DMS79 (cell line): ENCODE results near the gene ARHGAP8.

ENCODE experiments used
- DNase-seq: peaks from one replicate; lab custom pipeline; 2025; lab: John Stamatoyannopoulos, UW

The ARHGAP8 gene

GRCh38 chr22:44726439-44726838, 25.9 kb upstream of the ARHGAP8 start:
- DNase-seq = no peak

- DNase-seq = no peak
Measured at GRCh38 chr22:44727148-44727547, 25.2 kb upstream of the ARHGAP8 start.

DNA sequence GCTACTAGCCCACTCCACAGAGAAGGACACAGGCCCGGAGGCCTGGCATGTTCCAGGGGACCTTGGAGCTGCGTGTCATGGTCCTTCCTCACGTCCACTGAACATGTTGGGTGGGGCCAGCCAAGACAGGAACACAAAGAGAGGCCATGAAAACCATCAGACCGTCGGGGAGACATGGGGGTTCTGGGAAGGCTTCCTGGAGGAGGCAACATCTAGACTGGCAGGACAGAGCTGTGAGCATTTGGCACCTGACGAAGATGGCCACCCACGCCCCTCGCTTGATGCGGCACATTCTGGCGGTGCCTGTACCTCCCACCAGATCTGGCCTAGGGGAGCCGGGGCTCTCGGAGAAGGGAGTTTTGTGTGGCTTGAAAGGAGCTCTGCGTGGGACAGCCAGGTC, 24.7 kb upstream of the ARHGAP8 start:
- DNase-seq = no peak

- DNase-seq = no peak
Measured at GRCh38 chr22:44728761-44729324, 23.5 kb upstream of the ARHGAP8 start.

DNA sequence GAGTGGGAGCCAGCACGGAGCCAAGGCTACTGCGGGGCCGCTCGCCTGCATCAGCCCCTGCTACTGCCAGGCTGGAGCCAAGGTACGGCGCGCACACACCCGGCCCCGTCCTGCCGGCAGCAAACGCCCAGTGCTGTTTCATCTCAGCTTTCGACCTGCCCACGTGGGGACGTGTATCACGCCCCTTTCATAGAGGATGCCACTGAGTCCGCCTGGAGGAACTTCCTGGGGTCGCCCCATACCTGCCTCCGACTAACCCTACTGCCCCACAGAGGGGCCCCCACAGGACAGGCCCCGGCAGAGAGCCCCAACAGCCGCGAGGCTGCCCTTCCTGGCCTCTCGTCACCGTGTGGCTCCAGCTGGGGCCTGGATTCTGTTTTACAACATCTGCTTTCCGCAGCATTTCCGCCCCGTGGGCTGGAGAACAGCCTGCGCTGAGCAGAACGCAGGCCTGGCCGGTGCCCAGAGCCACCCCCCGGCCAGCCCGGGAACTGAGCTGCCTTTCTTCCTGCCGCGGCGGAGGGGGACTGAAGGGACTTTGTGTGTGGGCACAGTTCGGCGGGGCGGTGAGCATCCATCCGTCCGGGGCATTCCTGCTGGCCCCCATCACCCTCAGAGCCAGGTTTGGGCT, 22.9 kb upstream of the ARHGAP8 start:
- DNase-seq = no peak

GRCh38 chr22:44730022-44730393, 22.4 kb upstream of the ARHGAP8 start:
- no peak for DNase-seq

DNA sequence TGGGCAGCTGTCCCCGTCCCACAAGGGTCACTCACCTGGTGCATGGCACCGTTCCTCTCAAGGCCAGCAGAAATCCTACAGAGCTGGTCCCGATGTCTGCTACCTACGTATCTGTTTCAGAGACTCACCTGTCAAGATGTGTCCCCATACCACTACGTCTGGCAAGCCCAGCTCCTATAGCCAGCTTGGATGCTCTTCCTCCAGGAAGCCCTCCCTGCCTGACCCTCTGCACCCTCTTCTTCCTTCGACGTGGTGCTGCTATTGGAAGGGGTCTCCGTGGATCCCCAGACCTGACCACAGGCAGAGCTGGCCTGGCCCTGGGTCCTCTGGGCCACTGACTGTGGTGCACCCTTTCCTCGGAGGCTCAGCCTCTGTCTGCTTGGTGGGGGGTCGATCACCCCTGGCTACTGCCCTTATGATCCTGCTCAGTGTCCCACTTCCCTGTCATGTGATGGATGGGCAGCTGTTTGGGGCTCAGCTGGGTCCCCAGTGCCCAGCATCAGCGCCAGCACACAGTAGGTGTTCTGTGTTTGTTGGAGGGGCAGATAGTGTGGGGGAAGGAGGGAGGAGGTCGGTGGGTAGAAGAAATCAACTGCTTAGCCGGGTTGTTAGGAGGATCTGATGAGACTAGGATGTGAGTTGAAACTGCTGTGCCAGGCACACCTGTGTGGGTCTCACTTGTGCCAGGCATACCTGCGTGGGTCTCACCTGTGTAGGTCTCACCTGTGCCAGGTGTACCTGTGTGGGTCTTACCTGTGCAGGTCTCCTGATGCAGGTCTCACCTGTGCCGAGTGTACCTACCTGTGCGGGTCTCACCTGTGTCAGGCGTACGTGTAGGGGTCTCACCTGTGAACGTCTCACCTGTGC, 21.7 kb upstream of the ARHGAP8 start:
- DNase-seq = no peak

- no peak for DNase-seq
Measured at GRCh38 chr22:44731357-44731970, 20.9 kb upstream of the ARHGAP8 start.

- DNase-seq = no peak
Measured at GRCh38 chr22:44732017-44732561, 20.3 kb upstream of the ARHGAP8 start.

GRCh38 chr22:44732661-44733060, 19.7 kb upstream of the ARHGAP8 start:
- no peak for DNase-seq

DNA sequence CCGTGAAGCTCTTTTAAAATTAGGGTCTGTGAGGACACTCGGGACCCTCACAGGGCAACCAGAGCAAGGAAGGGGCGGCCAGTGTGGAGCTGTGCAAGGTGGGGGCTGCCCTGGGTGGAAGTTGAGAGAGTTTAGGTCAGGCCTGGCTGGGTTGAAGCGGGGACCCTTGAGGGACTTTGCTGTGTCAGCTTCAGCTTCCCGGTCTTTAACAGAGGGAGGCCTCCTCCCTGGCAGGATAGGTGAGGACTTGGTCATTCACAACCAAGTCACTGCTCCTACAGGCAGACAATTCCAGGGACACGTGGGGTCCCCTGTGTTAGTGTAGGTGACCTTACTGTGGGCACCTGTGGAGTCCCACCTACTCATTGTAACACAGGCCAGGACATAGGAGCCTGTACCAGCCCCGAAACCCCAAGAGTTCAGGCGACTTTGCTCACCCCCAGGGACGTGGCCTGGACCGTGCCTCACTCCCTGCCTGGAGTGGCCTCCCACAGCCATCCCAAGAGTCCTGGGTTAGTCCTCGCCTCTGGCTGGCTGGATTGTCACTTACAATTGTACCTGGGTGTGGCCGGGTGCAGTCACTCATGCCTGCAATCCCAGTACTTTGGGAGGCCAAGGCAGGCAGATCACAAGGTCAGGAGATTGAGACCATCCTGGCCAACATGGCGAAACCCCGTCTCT, 18.8 kb upstream of the ARHGAP8 start:
- no peak for DNase-seq

- DNase-seq = no peak
Measured at GRCh38 chr22:44734278-44734677, 18.1 kb upstream of the ARHGAP8 start.

GRCh38 chr22:44734801-44735517, 17.4 kb upstream of the ARHGAP8 start:
- no peak for DNase-seq

- no peak for DNase-seq
Measured at GRCh38 chr22:44735518-44736428, 16.6 kb upstream of the ARHGAP8 start.

DNA sequence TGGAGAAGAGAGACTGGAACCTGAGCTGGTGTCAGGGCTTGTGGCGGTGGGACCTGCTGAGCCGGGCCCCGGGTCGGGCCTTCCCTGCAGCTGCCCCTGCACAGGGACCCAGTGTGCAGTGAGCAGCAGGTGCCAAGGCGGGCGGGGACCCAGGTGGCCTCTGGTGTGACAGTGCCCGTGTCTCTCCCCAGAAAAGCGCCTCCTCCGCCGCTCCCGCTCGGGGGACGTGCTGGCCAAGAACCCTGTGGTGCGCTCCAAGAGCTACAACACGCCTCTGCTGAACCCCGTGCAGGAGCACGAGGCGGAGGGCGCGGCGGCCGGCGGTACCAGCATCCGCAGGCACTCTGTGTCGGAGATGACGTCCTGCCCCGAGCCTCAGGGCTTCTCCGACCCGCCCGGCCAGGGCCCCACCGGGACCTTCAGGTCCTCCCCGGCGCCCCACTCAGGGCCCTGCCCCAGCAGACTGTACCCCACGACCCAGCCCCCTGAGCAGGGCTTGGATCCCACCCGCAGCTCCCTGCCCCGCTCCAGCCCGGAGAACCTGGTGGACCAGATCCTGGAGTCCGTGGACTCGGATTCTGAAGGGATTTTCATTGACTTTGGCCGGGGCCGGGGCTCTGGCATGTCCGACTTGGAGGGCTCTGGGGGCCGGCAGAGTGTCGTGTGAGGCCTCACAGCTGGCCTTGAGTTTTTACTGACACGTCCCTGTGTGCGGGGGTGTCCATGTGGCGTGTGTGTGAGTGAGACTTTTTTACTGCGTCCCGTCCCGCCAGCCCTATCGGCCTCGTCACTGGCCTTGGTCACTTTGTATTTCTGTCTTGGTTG, 15.6 kb upstream of the ARHGAP8 start:
- no peak for DNase-seq

- no peak for DNase-seq
Measured at GRCh38 chr22:44737406-44738346, 14.7 kb upstream of the ARHGAP8 start.

DNA sequence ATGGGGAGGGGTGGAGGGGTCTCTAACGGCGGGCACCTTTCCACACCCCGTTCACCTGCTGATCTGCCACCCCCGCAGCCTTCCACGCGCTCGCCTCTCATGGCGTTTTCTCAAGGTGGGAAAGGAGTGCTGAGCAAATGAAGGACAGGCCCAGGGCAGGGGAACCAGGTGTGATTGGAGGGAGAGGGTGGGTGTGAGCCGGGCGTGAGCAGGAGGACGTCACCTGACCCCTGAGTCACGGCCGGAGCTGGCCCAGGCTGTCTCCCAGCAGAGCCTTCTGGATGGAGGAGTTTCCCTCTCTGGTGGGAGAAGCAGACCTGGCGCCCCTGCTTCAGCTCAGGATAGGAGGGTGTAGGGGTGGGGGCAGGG, 14.0 kb upstream of the ARHGAP8 start:
- DNase-seq = no peak

- DNase-seq = no peak
Measured at GRCh38 chr22:44739024-44739423, 13.4 kb upstream of the ARHGAP8 start.
